ENCODE measurements around the gene AIFM1. TPM values are rescaled to one million over a fixed set of nuclear protein-coding genes. Genes with fewer than 3 reads are reported as not detected.

Gene AIFM1
- total and polyA plus RNA-seq, 4 donors = 33.1 to 79.0 (median 66.4) TPM

DNA sequence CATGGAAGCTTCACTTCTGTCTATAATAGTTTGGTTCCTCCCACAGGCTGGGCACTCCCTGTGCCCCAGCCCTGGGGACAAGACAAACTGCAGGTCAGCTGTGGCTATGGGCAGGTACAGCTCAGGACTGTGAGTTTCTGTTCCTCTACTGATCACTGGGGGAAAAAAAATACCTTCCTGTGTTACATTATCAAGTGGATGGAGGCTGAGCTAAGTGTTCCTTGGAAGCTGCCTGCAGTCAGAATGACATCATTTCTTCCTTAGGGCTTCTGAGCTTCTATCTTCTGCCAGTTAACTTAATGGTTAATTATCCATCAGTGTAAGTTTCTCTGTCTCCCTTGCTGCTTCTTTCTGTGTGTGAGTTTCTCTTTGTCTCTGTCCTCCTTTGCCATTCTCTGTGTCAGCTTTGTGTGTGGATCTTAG, 10.7 kb upstream of the AIFM1 start:
- Histone ChIP-seq H3K4me1 (ENCODE audit: control insufficient read depth in 4 of 4, insufficient read depth in 4 of 4, low read length in 3 of 4) (peaks cover 0 to 8% (median 4%) of the 10 kb centered on the region in 4 donors), H3K9ac (ENCODE audit: low read depth in 1 of 2, low read length in 2 of 2) (no peak overlapping the region), H3K27ac (ENCODE audit: low read depth in 1 of 2, low read length in 2 of 2) (no peak overlapping the region), H3K27me3 (ENCODE audit: control insufficient read depth in 4 of 4, insufficient read depth in 4 of 4, low read length in 3 of 4) (no peaks in the 10 kb centered on the region), H3K36me3 (ENCODE audit: control insufficient read depth in 4 of 4, insufficient read depth in 3 of 4, low read depth in 1 of 4, low read length in 3 of 4) (no peaks in the 10 kb centered on the region), H3K4me3 (ENCODE audit: low read depth in 1 of 3, low read length in 3 of 3) (no peak overlapping the region), H3K9me3 (ENCODE audit: control insufficient read depth in 4 of 4, low read length in 3 of 4) (no peaks in the 10 kb centered on the region)
- TF ChIP-seq, protein P1, sequence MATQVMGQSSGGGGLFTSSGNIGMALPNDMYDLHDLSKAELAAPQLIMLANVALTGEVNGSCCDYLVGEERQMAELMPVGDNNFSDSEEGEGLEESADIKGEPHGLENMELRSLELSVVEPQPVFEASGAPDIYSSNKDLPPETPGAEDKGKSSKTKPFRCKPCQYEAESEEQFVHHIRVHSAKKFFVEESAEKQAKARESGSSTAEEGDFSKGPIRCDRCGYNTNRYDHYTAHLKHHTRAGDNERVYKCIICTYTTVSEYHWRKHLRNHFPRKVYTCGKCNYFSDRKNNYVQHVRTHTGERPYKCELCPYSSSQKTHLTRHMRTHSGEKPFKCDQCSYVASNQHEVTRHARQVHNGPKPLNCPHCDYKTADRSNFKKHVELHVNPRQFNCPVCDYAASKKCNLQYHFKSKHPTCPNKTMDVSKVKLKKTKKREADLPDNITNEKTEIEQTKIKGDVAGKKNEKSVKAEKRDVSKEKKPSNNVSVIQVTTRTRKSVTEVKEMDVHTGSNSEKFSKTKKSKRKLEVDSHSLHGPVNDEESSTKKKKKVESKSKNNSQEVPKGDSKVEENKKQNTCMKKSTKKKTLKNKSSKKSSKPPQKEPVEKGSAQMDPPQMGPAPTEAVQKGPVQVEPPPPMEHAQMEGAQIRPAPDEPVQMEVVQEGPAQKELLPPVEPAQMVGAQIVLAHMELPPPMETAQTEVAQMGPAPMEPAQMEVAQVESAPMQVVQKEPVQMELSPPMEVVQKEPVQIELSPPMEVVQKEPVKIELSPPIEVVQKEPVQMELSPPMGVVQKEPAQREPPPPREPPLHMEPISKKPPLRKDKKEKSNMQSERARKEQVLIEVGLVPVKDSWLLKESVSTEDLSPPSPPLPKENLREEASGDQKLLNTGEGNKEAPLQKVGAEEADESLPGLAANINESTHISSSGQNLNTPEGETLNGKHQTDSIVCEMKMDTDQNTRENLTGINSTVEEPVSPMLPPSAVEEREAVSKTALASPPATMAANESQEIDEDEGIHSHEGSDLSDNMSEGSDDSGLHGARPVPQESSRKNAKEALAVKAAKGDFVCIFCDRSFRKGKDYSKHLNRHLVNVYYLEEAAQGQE (IDR thresholded peaks at IDR 0.05) = no peak
- TF ChIP-seq HNF4G (IDR thresholded peaks at IDR 0.05) (no peak), NR2F2 (IDR thresholded peaks at IDR 0.05) (no peak), SP1 (IDR thresholded peaks at IDR 0.05) (no peak), RAD21 (IDR thresholded peaks at IDR 0.05) (no peak), RXRA (IDR thresholded peaks at IDR 0.05) (no peak), EGR1 (IDR thresholded peaks at IDR 0.05; ENCODE audit: low read depth in 2 of 2) (no peak), HNF4A (conservative IDR thresholded peaks at IDR 0.05) (no peak), TAF1 (conservative IDR thresholded peaks at IDR 0.05) (no peak), JUND (IDR thresholded peaks at IDR 0.05) (no peak)
- TF ChIP-seq, protein P2, sequence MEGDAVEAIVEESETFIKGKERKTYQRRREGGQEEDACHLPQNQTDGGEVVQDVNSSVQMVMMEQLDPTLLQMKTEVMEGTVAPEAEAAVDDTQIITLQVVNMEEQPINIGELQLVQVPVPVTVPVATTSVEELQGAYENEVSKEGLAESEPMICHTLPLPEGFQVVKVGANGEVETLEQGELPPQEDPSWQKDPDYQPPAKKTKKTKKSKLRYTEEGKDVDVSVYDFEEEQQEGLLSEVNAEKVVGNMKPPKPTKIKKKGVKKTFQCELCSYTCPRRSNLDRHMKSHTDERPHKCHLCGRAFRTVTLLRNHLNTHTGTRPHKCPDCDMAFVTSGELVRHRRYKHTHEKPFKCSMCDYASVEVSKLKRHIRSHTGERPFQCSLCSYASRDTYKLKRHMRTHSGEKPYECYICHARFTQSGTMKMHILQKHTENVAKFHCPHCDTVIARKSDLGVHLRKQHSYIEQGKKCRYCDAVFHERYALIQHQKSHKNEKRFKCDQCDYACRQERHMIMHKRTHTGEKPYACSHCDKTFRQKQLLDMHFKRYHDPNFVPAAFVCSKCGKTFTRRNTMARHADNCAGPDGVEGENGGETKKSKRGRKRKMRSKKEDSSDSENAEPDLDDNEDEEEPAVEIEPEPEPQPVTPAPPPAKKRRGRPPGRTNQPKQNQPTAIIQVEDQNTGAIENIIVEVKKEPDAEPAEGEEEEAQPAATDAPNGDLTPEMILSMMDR (IDR thresholded peaks at IDR 0.05; ENCODE audit: low read depth, low read length, missing input control) = no peak
- TF ChIP-seq, protein P3, sequence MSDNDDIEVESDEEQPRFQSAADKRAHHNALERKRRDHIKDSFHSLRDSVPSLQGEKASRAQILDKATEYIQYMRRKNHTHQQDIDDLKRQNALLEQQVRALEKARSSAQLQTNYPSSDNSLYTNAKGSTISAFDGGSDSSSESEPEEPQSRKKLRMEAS (IDR thresholded peaks at IDR 0.05) = no peak
- TF ChIP-seq, protein P4, sequence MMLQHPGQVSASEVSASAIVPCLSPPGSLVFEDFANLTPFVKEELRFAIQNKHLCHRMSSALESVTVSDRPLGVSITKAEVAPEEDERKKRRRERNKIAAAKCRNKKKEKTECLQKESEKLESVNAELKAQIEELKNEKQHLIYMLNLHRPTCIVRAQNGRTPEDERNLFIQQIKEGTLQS (IDR thresholded peaks at IDR 0.05) = no peak
- DNase-seq (ENCODE audit: low spot score) = no peak

DNA sequence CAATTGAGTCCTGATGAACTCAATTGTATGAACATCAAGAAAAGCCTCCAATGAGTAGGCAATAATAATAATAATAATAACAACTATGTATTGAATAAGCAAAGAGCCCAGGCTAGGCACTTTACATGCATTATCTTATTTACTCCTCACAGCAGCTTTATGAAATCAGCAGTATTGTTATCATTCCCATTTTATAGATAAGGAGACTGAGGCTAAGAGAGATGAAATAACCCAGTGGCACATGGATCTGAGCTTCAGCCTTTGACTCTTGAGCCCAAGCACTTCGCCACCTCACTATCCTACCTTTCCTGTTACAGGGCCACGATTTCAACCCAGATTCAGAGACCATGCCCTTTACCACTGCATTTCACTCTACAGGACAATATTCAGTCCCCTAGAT, 9.3 kb upstream of the AIFM1 start:
- Histone ChIP-seq H3K4me1 (ENCODE audit: control insufficient read depth in 4 of 4, insufficient read depth in 4 of 4, low read length in 3 of 4) (peaks cover 0 to 16% (median 4%) of the 10 kb centered on the region in 4 donors), H3K27me3 (ENCODE audit: control insufficient read depth in 4 of 4, insufficient read depth in 4 of 4, low read length in 3 of 4) (no peaks in the 10 kb centered on the region), H3K27ac (ENCODE audit: low read depth in 1 of 2, low read length in 2 of 2) (no peak overlapping the region), H3K9me3 (ENCODE audit: control insufficient read depth in 4 of 4, low read length in 3 of 4) (no peaks in the 10 kb centered on the region), H3K36me3 (ENCODE audit: control insufficient read depth in 4 of 4, insufficient read depth in 3 of 4, low read depth in 1 of 4, low read length in 3 of 4) (no peaks in the 10 kb centered on the region), H3K4me3 (ENCODE audit: low read depth in 1 of 3, low read length in 3 of 3) (no peak overlapping the region), H3K9ac (ENCODE audit: low read depth in 1 of 2, low read length in 2 of 2) (no peak overlapping the region)
- TF ChIP-seq EGR1 (IDR thresholded peaks at IDR 0.05; ENCODE audit: low read depth in 2 of 2) (no peak), TAF1 (conservative IDR thresholded peaks at IDR 0.05) (no peak), NR2F2 (IDR thresholded peaks at IDR 0.05) (no peak), HNF4G (IDR thresholded peaks at IDR 0.05) (no peak), RXRA (IDR thresholded peaks at IDR 0.05) (no peak), HNF4A (conservative IDR thresholded peaks at IDR 0.05) (no peak), SP1 (IDR thresholded peaks at IDR 0.05) (no peak), FOXA1 (IDR thresholded peaks at IDR 0.05) (no peak), YY1 (IDR thresholded peaks at IDR 0.05) (no peak)
- TF ChIP-seq, protein P3 (IDR thresholded peaks at IDR 0.05) = no peak
- TF ChIP-seq, protein P5, sequence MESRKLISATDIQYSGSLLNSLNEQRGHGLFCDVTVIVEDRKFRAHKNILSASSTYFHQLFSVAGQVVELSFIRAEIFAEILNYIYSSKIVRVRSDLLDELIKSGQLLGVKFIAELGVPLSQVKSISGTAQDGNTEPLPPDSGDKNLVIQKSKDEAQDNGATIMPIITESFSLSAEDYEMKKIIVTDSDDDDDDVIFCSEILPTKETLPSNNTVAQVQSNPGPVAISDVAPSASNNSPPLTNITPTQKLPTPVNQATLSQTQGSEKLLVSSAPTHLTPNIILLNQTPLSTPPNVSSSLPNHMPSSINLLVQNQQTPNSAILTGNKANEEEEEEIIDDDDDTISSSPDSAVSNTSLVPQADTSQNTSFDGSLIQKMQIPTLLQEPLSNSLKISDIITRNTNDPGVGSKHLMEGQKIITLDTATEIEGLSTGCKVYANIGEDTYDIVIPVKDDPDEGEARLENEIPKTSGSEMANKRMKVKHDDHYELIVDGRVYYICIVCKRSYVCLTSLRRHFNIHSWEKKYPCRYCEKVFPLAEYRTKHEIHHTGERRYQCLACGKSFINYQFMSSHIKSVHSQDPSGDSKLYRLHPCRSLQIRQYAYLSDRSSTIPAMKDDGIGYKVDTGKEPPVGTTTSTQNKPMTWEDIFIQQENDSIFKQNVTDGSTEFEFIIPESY (IDR thresholded peaks at IDR 0.05) = no peak
- DNase-seq (ENCODE audit: low spot score) = no peak
- 98% methylated on average over 2 of the region's 2 CpGs for WGBS

All from liver (tissue), 9 donors.